Measurements from ENCODE around the gene TEAD3.
"Not testable (repeated sequence)": the region's sequence is repeated elsewhere in the genome, so short reads cannot be mapped to it uniquely, and the experiment has no call there.

TEAD3 gene

GRCh38 chr6:35496841-35497570 is at the start of gene TEAD3:
TSS of gene TEAD3 (minus strand) at chr6:35497079.
- DNase-seq: no peak

- DNase-seq: no peak
These were observed 48.0 kb upstream of the TEAD3 start for GRCh38 chr6:35544769-35545361.

- no peak for DNase-seq
These were observed 46.7 kb upstream of the TEAD3 start for GRCh38 chr6:35543459-35544193.

GRCh38 chr6:35541836-35542235 is 45.0 kb upstream of the TEAD3 start:
- no peak for DNase-seq

- no peak for DNase-seq
These were observed 42.3 kb upstream of the TEAD3 start for GRCh38 chr6:35539223-35539622.

- not testable (repeated sequence) for DNase-seq
These were observed 39.0 kb upstream of the TEAD3 start for GRCh38 chr6:35535847-35536246.

- DNase-seq: no peak
These were observed 37.7 kb upstream of the TEAD3 start for GRCh38 chr6:35534407-35535170.

GRCh38 chr6:35533981-35534380 is 37.1 kb upstream of the TEAD3 start:
- no peak for DNase-seq

- no peak for DNase-seq
These were observed 35.2 kb upstream of the TEAD3 start for GRCh38 chr6:35532126-35532525.

GRCh38 chr6:35524380-35525020 is 27.6 kb upstream of the TEAD3 start:
- no peak for DNase-seq

- peak; percentile 48 to 56 for DNase-seq
These were observed 26.1 kb upstream of the TEAD3 start for GRCh38 chr6:35522660-35523658.

GRCh38 chr6:35522151-35522550 is 25.3 kb upstream of the TEAD3 start:
- DNase-seq: no peak

GRCh38 chr6:35521235-35521634 is 24.4 kb upstream of the TEAD3 start:
- no peak for DNase-seq

- DNase-seq: no peak
These were observed 22.6 kb upstream of the TEAD3 start for GRCh38 chr6:35519313-35520015.

GRCh38 chr6:35518566-35519312 is 21.9 kb upstream of the TEAD3 start:
- no peak for DNase-seq

GRCh38 chr6:35517978-35518377 is 21.1 kb upstream of the TEAD3 start:
- DNase-seq: not testable (repeated sequence)

- no peak for DNase-seq
These were observed 19.8 kb upstream of the TEAD3 start for GRCh38 chr6:35516712-35517111.

GRCh38 chr6:35515939-35516338 is 19.1 kb upstream of the TEAD3 start:
- DNase-seq: not testable (repeated sequence)

- no peak for DNase-seq
These were observed 17.7 kb upstream of the TEAD3 start for GRCh38 chr6:35514587-35514986.

- no peak for DNase-seq
These were observed 15.9 kb upstream of the TEAD3 start, which contains the start of gene TULP1 for GRCh38 chr6:35512740-35513139. TSS of gene TULP1 (minus strand) at chr6:35512896. CDS start at chr6:35512858, 38 bp downstream.

Measured in NCI-H2081 (cell line).